Caco-2 (cell line): ENCODE data around the gene STIM2. TPM values are rescaled to one million over a fixed set of nuclear protein-coding genes. Genes with fewer than 3 reads are reported as not detected.
"Not testable (repeated sequence)": the region's sequence is repeated elsewhere in the genome, so short reads cannot be mapped to it uniquely, and the experiment has no call there.

Experiments
- Bru-seq: library from RNA; stranded (reverse); fragments of 400-500 nt; gene quantifications from one replicate; lab custom pipeline; 2021; lab: Mats Ljungman, UMichigan
- BruChase-seq, 2 experiments: library from RNA; stranded (reverse); fragments of 400-500 nt; gene quantifications; one replicate each; lab custom pipeline; 2021; lab: Mats Ljungman, UMichigan
- BruUV-seq: library from RNA; stranded (reverse); fragments of 400-500 nt; replicated peaks from 2 replicates; lab custom pipeline; 2021; lab: Mats Ljungman, UMichigan
- CTCF ChIA-PET: fragments of 300-600 bp; sonication (Branson Sonifier 250); formaldehyde crosslinking; loops from one replicate; lab custom pipeline; 2022; ENCODE audit warnings: antibody characterized with exemption; lab: Charles Lee
- POLR2A ChIA-PET: fragments of 300-600 bp; sonication (Branson Sonifier 250); formaldehyde crosslinking; loops from one replicate; lab custom pipeline; 2022; ENCODE audit warnings: antibody characterized with exemption; lab: Charles Lee
- DNase-seq, 2 experiments: peaks; one replicate each; pipeline versions ENCODE4 v3.0.0 to v3.0.0-alpha.2; 2020 to 2022
- H3K27me3 ChIP-seq: replicated peaks from 2 replicates; pipeline ENCODE4 v1.6.0; 2011; ENCODE audit warnings: low read length; ENCODE audit not compliant: control insufficient read depth, insufficient read depth
- H3K36me3 ChIP-seq: 2 replicates; pipeline ENCODE4 v1.5.1; 2011; ENCODE audit warnings: low read length; ENCODE audit not compliant: control insufficient read depth, insufficient read depth
- H3K4me1 ChIP-seq: fragments of 250-450 bp; sonication (Bioruptor Pico); 2 replicates; pipeline ENCODE4 v1.5.1; 2020; ENCODE audit warnings: mild to moderate bottlenecking
- H3K4me3 ChIP-seq: 2 replicates; pipeline ENCODE4 v1.5.1; 2011; ENCODE audit warnings: low read depth, mild to moderate bottlenecking, control low read depth, low read length
- H3K9me3 ChIP-seq: fragments of 250-450 bp; sonication (Bioruptor Pico); 2 replicates; pipeline ENCODE4 v1.5.1; 2020; ENCODE audit warnings: mild to moderate bottlenecking, moderate library complexity
- H3K27ac Mint-ChIP-seq: one replicate; pipeline ENCODE4 v1.8.0; 2022; ENCODE audit warnings: mixed read lengths; ENCODE audit not compliant: unreplicated experiment
- H3K27me3 Mint-ChIP-seq: one replicate; pipeline ENCODE4 v1.8.0; 2022; ENCODE audit warnings: mixed read lengths; ENCODE audit not compliant: insufficient read depth, unreplicated experiment
- H3K36me3 Mint-ChIP-seq: one replicate; pipeline ENCODE4 v1.8.0; 2022; ENCODE audit warnings: mild to moderate bottlenecking, mixed read lengths; ENCODE audit not compliant: insufficient read depth, unreplicated experiment
- H3K4me1 Mint-ChIP-seq: one replicate; pipeline ENCODE4 v1.8.0; 2022; ENCODE audit warnings: low read depth, mixed read lengths; ENCODE audit not compliant: unreplicated experiment
- H3K4me3 Mint-ChIP-seq: one replicate; pipeline ENCODE4 v1.8.0; 2022; ENCODE audit warnings: mild to moderate bottlenecking, moderate library complexity, mixed read lengths; ENCODE audit not compliant: unreplicated experiment
- H3K9me3 Mint-ChIP-seq: one replicate; pipeline ENCODE4 v1.8.0; 2022; ENCODE audit warnings: mixed read lengths; ENCODE audit not compliant: unreplicated experiment
- intact Hi-C: fragments of 100-400 bp; cut with micrococcal nuclease; formaldehyde crosslinking; loops from one replicate; pipeline ENCODE4 v1.10.0; 2022; ENCODE audit not compliant: unreplicated experiment
- long read RNA-seq: library from polyadenylated mRNA; stranded (forward); transcript quantifications from one replicate; pipeline ENCODE4 v2.0.0, GENCODE V29; 2022
- total RNA-seq: library from RNA; stranded (reverse); gene quantifications from 2 replicates; pipeline ENCODE4 v1.2.3, GENCODE V29; 2022
- TF ChIP-seq, protein P1 (sequence below), 2 experiments: fragments of 200-600 bp in 1 of 2; IDR thresholded peaks; 1 replicate in 1 of 2; 2 replicates in 1 of 2; pipeline versions ENCODE4 v1.5.1 to v1.8.0; 2011 to 2022; ENCODE audit warnings: antibody characterized with exemption in 1 of 2, control low read depth in 1 of 2, inconsistent platforms in 1 of 2, low read depth in 1 of 2, low read length in 1 of 2, mild to moderate bottlenecking in 1 of 2, moderate library complexity in 1 of 2; ENCODE audit not compliant: insufficient read depth in 1 of 2, severe bottlenecking in 1 of 2, unreplicated experiment in 1 of 2

Gene STIM2
- total RNA-seq (27.2 and 28.5 TPM in 2 replicates), Bru-seq, nascent RNA (percentile 72 among the genes with signal in this experiment), BruChase-seq, experiment 1, labeled RNA remaining after a 2-hour chase (percentile 64 among the genes with signal in this experiment), BruChase-seq, experiment 2, labeled RNA remaining after a 6-hour chase (percentile 59 among the genes with signal in this experiment)
- long read RNA-seq, full-length matches to known transcripts: 19 of 43 reads
- long read RNA-seq, partial matches to known transcripts: 0 of 43 reads
- long read RNA-seq, other reads (novel, unspliced or antisense): 24 of 43 reads

DNA sequence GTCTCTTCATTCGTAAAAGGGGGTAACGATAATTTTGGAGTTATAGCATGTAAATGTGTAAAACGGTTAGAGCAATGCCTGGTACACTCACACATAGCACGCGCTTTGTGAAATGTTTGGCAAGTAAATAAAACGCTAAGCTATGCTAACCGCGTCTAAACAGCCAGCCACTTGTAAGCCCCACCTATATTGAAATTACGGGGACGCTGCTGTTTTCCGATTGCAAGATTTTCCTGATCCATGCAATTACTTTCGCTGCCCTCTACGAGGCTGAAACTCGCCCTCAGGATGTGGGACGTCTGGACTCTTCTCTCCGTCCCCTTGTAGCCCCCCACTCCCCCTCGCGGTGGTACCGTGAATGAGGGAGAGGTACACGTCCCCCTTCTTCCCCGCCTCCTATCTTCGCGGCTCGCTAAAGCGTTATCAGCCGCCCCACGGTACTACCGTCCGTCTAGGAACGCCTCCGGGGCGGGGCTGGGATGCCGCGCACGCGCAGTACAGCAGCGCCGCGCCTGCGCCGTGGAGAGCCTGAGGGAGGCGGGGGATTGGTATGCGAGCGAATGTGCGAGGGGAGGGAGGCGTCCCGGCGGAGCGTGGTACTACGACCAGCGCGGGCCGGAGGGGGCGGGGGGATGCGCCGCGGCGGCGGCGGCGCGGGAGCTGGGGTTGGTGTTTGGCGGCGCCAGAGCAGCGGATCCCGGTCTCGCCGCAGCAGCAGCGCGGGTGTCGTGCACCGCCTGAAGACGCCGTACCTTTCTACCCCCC is at the start of gene STIM2:
STIM2 (plus strand) TSS at position 685 of the 765 bp plus-strand sequence.
- BruUV-seq: no TSS peak
- peak within 1 kb of the TSS; percentile 74 for H3K4me3 ChIP-seq
- no peaks in the 10 kb centered on the region for H3K36me3 ChIP-seq
- ChIA-PET POLR2A (interaction anchor here (0.6 to 0.7 kb wide), 3 partner anchors 83 to 423 kb away, joined by 3 to 4 read pairs (median 4); no protein-coding TSS in a partner anchor), CTCF (interaction anchor here (0.6 to 0.8 kb wide), 4 partner anchors 12 to 350 kb away, joined by 3 to 8 read pairs (median 4); no protein-coding TSS in a partner anchor)
- intact Hi-C loops: loop anchor here (2.0 to 5.0 kb wide), 4 partner anchors 132 to 403 kb away; no protein-coding TSS in a partner anchor
- H3K27me3 Mint-ChIP-seq: no peaks in the 10 kb centered on the region
- H3K36me3 Mint-ChIP-seq: peaks cover 19% of the 10 kb centered on the region
- no peaks in the 10 kb centered on the region for H3K9me3 Mint-ChIP-seq
- TF ChIP-seq, protein P1, sequence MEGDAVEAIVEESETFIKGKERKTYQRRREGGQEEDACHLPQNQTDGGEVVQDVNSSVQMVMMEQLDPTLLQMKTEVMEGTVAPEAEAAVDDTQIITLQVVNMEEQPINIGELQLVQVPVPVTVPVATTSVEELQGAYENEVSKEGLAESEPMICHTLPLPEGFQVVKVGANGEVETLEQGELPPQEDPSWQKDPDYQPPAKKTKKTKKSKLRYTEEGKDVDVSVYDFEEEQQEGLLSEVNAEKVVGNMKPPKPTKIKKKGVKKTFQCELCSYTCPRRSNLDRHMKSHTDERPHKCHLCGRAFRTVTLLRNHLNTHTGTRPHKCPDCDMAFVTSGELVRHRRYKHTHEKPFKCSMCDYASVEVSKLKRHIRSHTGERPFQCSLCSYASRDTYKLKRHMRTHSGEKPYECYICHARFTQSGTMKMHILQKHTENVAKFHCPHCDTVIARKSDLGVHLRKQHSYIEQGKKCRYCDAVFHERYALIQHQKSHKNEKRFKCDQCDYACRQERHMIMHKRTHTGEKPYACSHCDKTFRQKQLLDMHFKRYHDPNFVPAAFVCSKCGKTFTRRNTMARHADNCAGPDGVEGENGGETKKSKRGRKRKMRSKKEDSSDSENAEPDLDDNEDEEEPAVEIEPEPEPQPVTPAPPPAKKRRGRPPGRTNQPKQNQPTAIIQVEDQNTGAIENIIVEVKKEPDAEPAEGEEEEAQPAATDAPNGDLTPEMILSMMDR (IDR thresholded peaks at IDR 0.05; ENCODE audit: insufficient read depth in 1 of 2, low read depth in 1 of 2, low read length in 1 of 2, severe bottlenecking in 1 of 2, unreplicated experiment in 1 of 2): peak; percentile 20 to 43
- no peaks in the 10 kb centered on the region for H3K9me3 ChIP-seq
- no peaks in the 10 kb centered on the region for H3K27me3 ChIP-seq
- peak within 1 kb of the TSS; percentile 80 for H3K4me3 Mint-ChIP-seq
- H3K4me1 ChIP-seq: peaks cover 11% of the 10 kb centered on the region
- peaks cover 19% of the 10 kb centered on the region for H3K4me1 Mint-ChIP-seq
- peak within 1 kb of the TSS; percentile 85 for H3K27ac Mint-ChIP-seq
- DNase-seq: peak; percentile 97 to 98

DNA sequence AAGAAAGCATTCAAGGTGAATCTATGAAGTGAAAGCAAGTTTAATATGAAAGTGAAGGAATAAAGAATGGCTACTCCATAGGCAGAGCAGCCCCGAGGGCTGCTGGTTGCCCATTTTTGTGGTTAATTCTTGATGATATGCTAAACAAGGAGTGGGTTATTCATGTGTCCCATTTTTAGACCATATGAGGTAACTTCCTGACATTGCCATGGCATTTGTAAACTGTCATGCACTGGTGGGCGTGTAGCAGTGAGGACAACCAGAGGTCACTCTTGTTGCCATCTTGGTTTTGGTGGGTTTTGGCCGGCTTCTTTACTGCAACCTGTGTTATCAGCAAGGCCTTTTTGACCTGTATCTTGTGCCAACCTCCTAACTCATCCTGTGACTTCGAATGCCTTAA is 49.1 kb upstream of the STIM2 start:
- H3K4me3 Mint-ChIP-seq, H3K27me3 ChIP-seq, intact Hi-C loops, BruUV-seq, H3K27me3 Mint-ChIP-seq, H3K27ac Mint-ChIP-seq, H3K4me1 ChIP-seq, CTCF ChIA-PET, POLR2A ChIA-PET, DNase-seq, H3K9me3 ChIP-seq, H3K36me3 ChIP-seq, H3K36me3 Mint-ChIP-seq, H3K4me1 Mint-ChIP-seq, H3K4me3 ChIP-seq: not testable (repeated sequence)
- H3K9me3 Mint-ChIP-seq: peaks cover 13% of the 10 kb centered on the region

DNA sequence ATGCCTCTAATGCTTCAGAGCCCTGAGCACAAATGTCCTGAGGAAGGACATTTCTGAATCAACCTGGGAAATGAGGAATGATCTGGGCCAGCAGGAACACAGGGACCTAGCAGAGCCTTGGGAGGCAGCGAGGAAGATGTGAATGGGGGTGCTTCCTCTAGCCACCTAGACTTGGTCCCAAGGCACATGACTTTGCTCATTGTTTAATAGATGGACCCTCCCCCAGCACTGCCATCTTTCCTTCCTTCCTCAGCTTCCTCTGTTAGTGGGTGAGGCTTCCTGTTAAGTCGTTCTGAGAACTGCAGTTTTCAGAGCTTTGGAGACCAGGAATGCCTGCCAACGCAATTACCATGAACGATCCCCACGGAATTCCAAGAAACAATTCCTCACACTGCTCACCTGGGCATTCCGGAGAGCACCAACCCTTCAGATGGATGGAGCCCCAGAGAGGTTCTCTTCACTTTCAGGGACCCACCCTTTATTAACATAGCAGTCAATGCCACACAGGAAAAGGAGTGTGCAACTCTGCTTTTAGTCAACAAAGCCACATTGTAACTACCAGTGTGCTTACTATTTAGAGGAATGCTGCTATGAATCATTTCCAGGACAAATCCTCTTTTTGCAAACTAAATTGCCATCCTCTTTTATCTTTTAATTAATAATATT is 48.5 kb upstream of the STIM2 start:
- Histone ChIP-seq H3K4me3 (no peak overlapping the region), H3K36me3 (no peaks in the 10 kb centered on the region), H3K27me3 (no peaks in the 10 kb centered on the region), H3K9me3 (no peaks in the 10 kb centered on the region), H3K4me1 (no peaks in the 10 kb centered on the region)
- no peak for DNase-seq
- no peaks in the 10 kb centered on the region for H3K4me1 Mint-ChIP-seq
- no peak overlapping the region for H3K4me3 Mint-ChIP-seq
- no peaks in the 10 kb centered on the region for H3K27me3 Mint-ChIP-seq
- CTCF ChIA-PET: no interaction called here
- BruUV-seq: no TSS peak
- H3K27ac Mint-ChIP-seq: no peak overlapping the region
- H3K9me3 Mint-ChIP-seq: peaks cover 13% of the 10 kb centered on the region
- intact Hi-C loops: no loop called here
- H3K36me3 Mint-ChIP-seq: no peaks in the 10 kb centered on the region
- TF ChIP-seq, protein P1 (IDR thresholded peaks at IDR 0.05; ENCODE audit: insufficient read depth in 1 of 2, low read depth in 1 of 2, low read length in 1 of 2, severe bottlenecking in 1 of 2, unreplicated experiment in 1 of 2): no peak
- POLR2A ChIA-PET: no interaction called here
